ENCODE data around the gene INTS7. TPM values are rescaled to one million over a fixed set of nuclear protein-coding genes. Genes with fewer than 3 reads are reported as not detected.

The INTS7 gene
- total and polyA plus RNA-seq, 2 experiments from 2014 or later: 11.8 to 15.5 TPM

- Histone ChIP-seq H3K27ac (peak overlapping the region; percentile 31), H3K36me3 (replicated peaks; ENCODE audit: insufficient read depth, low read depth) (no peaks in the 10 kb centered on the region), H4K20me1 (ENCODE audit: insufficient read depth, poor library complexity, severe bottlenecking) (no peaks in the 10 kb centered on the region), H3K4me2 (peak overlapping the region; percentile 3), H3K79me2 (no peaks in the 10 kb centered on the region), H3K4me1 (ENCODE audit: insufficient read depth) (peaks cover 5% of the 10 kb centered on the region), H3K9me2 (replicated peaks; ENCODE audit: insufficient read depth) (no peaks in the 10 kb centered on the region), H3K9me3 (ENCODE audit: low read depth) (no peaks in the 10 kb centered on the region), H2AFZ (no peak overlapping the region), H3K4me3 (no peak overlapping the region), H3K27me3 (no peaks in the 10 kb centered on the region)
- WGBS (ENCODE audit: low lambda C conversion rate, missing lambda C conversion rate): 33% methylated on average over 11 of the region's 11 CpGs
- no peak for DNase-seq (ENCODE audit: low spot score)
- TF ChIP-seq CTCF (IDR thresholded peaks at IDR 0.05; ENCODE audit: poor library complexity) (no peak), EZH2phosphoT487 (IDR thresholded peaks at IDR 0.05; ENCODE audit: low read depth, severe bottlenecking, unreplicated experiment) (no peak), EZH2 (IDR thresholded peaks at IDR 0.05; ENCODE audit: borderline replicate concordance) (no peak)
These were observed 87.7 kb downstream of the INTS7 start for GRCh38 chr1:211947396-211948295.

GRCh38 chr1:211944733-211945500 is 90.4 kb downstream of the INTS7 start:
- H3K4me3 ChIP-seq: no peak overlapping the region
- H3K27me3 ChIP-seq: no peaks in the 10 kb centered on the region
- H3K79me2 ChIP-seq: no peaks in the 10 kb centered on the region
- no peaks in the 10 kb centered on the region for H4K20me1 ChIP-seq (ENCODE audit: insufficient read depth, poor library complexity, severe bottlenecking)
- peak; percentile 63 for TF ChIP-seq CTCF (IDR thresholded peaks at IDR 0.05; ENCODE audit: poor library complexity)
- TF ChIP-seq EZH2phosphoT487 (IDR thresholded peaks at IDR 0.05; ENCODE audit: low read depth, severe bottlenecking, unreplicated experiment): no peak
- H3K4me1 ChIP-seq (ENCODE audit: insufficient read depth): peaks cover 5% of the 10 kb centered on the region
- H2AFZ ChIP-seq: no peak overlapping the region
- peak; percentile 78 for DNase-seq (ENCODE audit: low spot score)
- H3K36me3 ChIP-seq (replicated peaks; ENCODE audit: insufficient read depth, low read depth): no peaks in the 10 kb centered on the region
- H3K27ac ChIP-seq: peak overlapping the region; percentile 44
- H3K4me2 ChIP-seq: peak overlapping the region; percentile 11
- H3K9me3 ChIP-seq (ENCODE audit: low read depth): no peaks in the 10 kb centered on the region
- WGBS (ENCODE audit: low lambda C conversion rate, missing lambda C conversion rate): 47% methylated on average over 10 of the region's 10 CpGs
- no peaks in the 10 kb centered on the region for H3K9me2 ChIP-seq (replicated peaks; ENCODE audit: insufficient read depth)

- H3K36me3 ChIP-seq (replicated peaks; ENCODE audit: insufficient read depth, low read depth): no peaks in the 10 kb centered on the region
- DNase-seq (ENCODE audit: low spot score): no peak
- H3K9me3 ChIP-seq (ENCODE audit: low read depth): no peaks in the 10 kb centered on the region
- no peak overlapping the region for H3K4me3 ChIP-seq
- H3K79me2 ChIP-seq: no peaks in the 10 kb centered on the region
- H3K4me1 ChIP-seq (ENCODE audit: insufficient read depth): no peaks in the 10 kb centered on the region
- no peaks in the 10 kb centered on the region for H4K20me1 ChIP-seq (ENCODE audit: insufficient read depth, poor library complexity, severe bottlenecking)
- no peaks in the 10 kb centered on the region for H3K27me3 ChIP-seq
- no peak overlapping the region for H3K27ac ChIP-seq
- no peaks in the 10 kb centered on the region for H3K9me2 ChIP-seq (replicated peaks; ENCODE audit: insufficient read depth)
- H3K4me2 ChIP-seq: no peak overlapping the region
- TF ChIP-seq CTCF (IDR thresholded peaks at IDR 0.05; ENCODE audit: poor library complexity) (no peak), EZH2phosphoT487 (IDR thresholded peaks at IDR 0.05; ENCODE audit: low read depth, severe bottlenecking, unreplicated experiment) (no peak), EZH2 (IDR thresholded peaks at IDR 0.05; ENCODE audit: borderline replicate concordance) (no peak)
- 95% methylated on average over 3 of the region's 3 CpGs for WGBS (ENCODE audit: low lambda C conversion rate, missing lambda C conversion rate)
- no peak overlapping the region for H2AFZ ChIP-seq
These were observed 92.8 kb downstream of the INTS7 start for GRCh38 chr1:211942583-211942982.
